ENCODE measurements around the gene COL8A2. TPM values are rescaled to one million over a fixed set of nuclear protein-coding genes. Genes with fewer than 3 reads are reported as not detected.

Gene COL8A2
- total RNA-seq, 2 donors from 2014 or later = 7.9 to 10.7 TPM

DNA sequence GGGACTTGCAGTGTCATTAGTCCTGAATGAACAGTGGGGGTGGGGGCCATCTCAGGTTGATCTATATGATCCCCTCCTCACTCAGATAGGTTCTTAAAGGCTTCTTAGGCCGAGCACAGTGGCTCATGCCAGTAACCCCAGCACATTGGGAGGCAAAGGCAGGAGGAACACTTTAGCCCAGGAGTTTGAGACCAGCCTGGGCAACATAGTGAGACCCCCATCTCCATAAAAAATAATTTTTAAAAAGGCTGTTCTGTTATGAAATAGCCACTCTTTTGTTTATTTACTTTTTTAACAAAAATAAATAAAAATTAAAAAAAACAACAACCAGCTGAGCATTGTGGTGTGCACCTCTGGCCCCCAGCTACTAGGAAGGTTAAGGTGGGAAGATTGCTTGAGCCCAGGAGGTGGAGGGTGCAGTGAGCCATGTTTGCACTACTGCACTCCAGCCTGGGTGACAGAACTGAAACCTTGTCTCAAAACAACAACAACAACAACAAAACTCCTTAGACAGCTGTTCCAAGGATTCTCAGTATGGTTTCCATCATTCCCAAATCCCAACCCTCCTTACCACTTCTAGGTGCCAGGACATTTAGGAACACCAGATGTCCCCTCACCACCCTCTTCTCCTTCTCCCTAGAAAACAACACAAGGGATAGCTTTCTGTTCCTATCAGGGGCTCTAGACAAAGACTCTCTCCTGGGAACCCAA, 26.3 kb upstream of the COL8A2 start:
- no peak overlapping the region for H3K4me3 ChIP-seq
- H3K27me3 ChIP-seq (replicated peaks; ENCODE audit: insufficient read depth) = no peaks in the 10 kb centered on the region
- no peaks in the 10 kb centered on the region for H3K9me3 ChIP-seq
- no peak for DNase-seq (ENCODE audit: low spot score)
- no peak for TF ChIP-seq POLR2AphosphoS5 (IDR thresholded peaks at IDR 0.05)
- TF ChIP-seq, protein P1, sequence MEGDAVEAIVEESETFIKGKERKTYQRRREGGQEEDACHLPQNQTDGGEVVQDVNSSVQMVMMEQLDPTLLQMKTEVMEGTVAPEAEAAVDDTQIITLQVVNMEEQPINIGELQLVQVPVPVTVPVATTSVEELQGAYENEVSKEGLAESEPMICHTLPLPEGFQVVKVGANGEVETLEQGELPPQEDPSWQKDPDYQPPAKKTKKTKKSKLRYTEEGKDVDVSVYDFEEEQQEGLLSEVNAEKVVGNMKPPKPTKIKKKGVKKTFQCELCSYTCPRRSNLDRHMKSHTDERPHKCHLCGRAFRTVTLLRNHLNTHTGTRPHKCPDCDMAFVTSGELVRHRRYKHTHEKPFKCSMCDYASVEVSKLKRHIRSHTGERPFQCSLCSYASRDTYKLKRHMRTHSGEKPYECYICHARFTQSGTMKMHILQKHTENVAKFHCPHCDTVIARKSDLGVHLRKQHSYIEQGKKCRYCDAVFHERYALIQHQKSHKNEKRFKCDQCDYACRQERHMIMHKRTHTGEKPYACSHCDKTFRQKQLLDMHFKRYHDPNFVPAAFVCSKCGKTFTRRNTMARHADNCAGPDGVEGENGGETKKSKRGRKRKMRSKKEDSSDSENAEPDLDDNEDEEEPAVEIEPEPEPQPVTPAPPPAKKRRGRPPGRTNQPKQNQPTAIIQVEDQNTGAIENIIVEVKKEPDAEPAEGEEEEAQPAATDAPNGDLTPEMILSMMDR (IDR thresholded peaks at IDR 0.05) = no peak
- TF ChIP-seq POLR2A (IDR thresholded peaks at IDR 0.05) = peak; percentile 8
- H3K4me1 ChIP-seq (replicated peaks) = peaks cover 26% of the 10 kb centered on the region
- H3K27ac ChIP-seq = peak overlapping the region; percentile 93 to 98
- intact Hi-C loops (cut with DNase I) = loop anchor here (2.0 kb wide), 1 partner anchor 134 kb away; no protein-coding TSS in a partner anchor
- 6% methylated on average over 1 of the region's 1 CpG for WGBS
- no peaks in the 10 kb centered on the region for H3K36me3 ChIP-seq

DNA sequence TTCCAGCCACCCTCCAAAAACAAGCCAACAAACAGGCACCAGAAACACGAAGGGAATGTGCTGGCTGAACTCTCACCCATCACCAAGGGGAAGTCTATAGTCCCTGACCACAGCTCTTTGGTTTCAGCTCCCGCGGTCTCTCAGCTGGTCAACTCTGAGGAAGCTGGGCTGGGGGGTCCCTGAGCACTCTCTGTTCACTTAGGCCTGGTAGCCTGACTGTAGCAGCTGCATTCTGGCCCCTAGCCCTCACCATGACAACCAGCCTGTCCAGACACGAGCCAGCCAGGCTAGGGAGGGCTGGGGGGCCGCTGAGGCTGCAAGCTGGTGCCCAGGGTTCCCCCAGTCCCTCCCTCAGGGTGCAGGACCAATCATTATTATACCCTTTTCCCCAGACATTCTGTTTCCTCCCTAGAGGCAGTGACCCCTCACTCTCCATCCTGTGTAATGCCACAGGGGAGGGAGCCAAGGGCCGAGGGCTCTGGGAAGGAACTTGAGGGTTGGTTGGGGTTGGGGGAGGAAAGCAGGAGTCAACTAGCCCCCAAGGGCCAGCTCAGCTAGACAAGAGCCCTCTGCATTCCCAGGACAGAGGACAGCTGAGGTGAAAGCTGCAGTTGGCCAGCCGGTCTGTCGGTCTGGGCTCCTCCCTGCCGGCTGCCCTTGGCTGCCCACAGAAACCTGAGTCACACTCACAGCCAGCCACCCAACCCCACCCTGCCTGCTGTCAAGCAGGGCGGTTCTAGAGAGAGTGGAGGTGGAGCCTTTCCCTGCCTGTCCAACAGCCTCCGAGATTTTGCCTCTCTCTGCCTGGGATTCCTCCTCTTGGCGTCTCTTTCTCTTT, 25.5 kb upstream of the COL8A2 start:
- 9% methylated on average over 12 of the region's 12 CpGs for WGBS
- Histone ChIP-seq H3K9me3 (no peaks in the 10 kb centered on the region), H3K27me3 (replicated peaks; ENCODE audit: insufficient read depth) (no peaks in the 10 kb centered on the region), H3K36me3 (no peaks in the 10 kb centered on the region), H3K4me1 (replicated peaks) (peaks cover 26% of the 10 kb centered on the region), H3K4me3 (no peak overlapping the region), H3K27ac (peak overlapping the region; percentile 93 to 98)
- peak; percentile 96 for DNase-seq (ENCODE audit: low spot score)
- intact Hi-C loops (cut with DNase I) = loop anchor here (1.0 to 2.0 kb wide), 2 partner anchors 38 to 134 kb away; no protein-coding TSS in a partner anchor
- TF ChIP-seq, protein P1 (IDR thresholded peaks at IDR 0.05) = peak in 1 of 4 experiments; percentile 39
- peak; percentile 88 for TF ChIP-seq POLR2A (IDR thresholded peaks at IDR 0.05)
- TF ChIP-seq POLR2AphosphoS5 (IDR thresholded peaks at IDR 0.05) = peak; percentile 99

DNA sequence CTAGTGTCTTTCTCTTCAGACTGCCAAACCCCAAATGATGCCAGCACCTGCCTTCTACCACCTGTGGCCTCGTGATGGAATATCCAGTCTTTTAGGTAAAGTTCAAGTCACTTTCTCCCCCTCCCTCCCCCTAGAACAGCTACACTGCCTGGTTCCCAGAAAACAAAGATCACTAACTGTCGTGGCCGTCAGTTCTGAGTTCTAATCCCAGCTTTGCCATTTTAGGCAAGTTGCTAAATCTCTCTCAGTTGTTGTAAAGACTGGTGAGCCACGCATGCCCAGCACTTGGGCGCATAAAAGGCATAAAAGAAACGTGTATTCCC, 24.9 kb upstream of the COL8A2 start:
- Histone ChIP-seq H3K4me1 (replicated peaks) (peaks cover 21% of the 10 kb centered on the region), H3K9me3 (no peaks in the 10 kb centered on the region), H3K36me3 (no peaks in the 10 kb centered on the region), H3K27me3 (replicated peaks; ENCODE audit: insufficient read depth) (no peaks in the 10 kb centered on the region), H3K4me3 (no peak overlapping the region), H3K27ac (peak overlapping the region; percentile 93 to 98)
- 24% methylated on average over 6 of the region's 6 CpGs for WGBS
- TF ChIP-seq, protein P1 (IDR thresholded peaks at IDR 0.05) = no peak
- no peak for TF ChIP-seq POLR2AphosphoS5 (IDR thresholded peaks at IDR 0.05)
- TF ChIP-seq POLR2A (IDR thresholded peaks at IDR 0.05) = no peak
- no peak for DNase-seq (ENCODE audit: low spot score)
- intact Hi-C loops (cut with DNase I) = loop anchor here (1.0 to 10.0 kb wide), 4 partner anchors 38 to 275 kb away; partner anchors contain the start of gene THRAP3

DNA sequence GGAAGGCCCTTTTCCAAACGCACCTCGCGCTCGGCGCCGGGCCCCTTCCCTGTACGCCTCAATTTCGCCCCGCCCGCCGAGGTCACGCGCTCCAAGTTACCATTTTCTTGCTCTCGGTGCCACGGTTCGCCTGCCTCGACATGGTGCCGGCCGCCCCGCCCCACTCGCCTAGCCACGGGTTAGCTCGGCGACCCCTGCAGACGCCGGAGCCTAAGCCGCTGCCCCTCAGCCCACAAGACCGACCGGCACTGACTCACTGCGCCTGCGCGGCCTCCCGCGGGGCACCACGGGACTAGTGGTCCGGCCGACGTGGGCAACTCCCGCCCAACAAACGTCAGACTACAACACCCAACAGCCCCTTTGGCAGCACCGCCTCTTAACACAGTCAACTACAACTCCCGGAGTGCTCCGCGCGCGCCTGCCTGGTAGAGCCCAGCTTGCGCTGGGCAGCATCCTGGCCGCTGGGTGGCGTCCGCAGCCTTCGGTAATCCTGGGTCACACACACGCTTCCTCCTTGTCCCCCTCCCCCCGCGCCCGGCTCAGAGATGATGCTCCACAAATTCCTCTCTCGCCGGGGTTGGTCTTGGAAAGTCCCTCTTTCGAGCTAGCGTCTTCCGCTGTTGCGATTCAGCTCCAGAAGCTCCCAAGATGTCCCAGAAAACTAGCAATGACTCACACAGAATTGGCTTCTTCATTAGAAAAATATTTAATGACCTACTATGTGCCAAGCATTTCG, 24.4 kb upstream of the COL8A2 start, which contains the start of gene TRAPPC3:
TSS of gene TRAPPC3 (minus strand) at position 250 of the 736 bp plus-strand sequence. CDS start at position 142, 108 bp downstream.
- H3K9me3 ChIP-seq = no peaks in the 10 kb centered on the region
- peak within 1 kb of the TSS; percentile 93 to 98 for H3K27ac ChIP-seq
- intact Hi-C loops (cut with DNase I) = loop anchor here (1.0 to 10.0 kb wide), 2 partner anchors 75 to 275 kb away; partner anchors contain the start of gene THRAP3
- WGBS = under 1% methylated on average over 56 of the region's 62 CpGs
- peaks cover 20% of the 10 kb centered on the region for H3K4me1 ChIP-seq (replicated peaks)
- H3K4me3 ChIP-seq = peak within 1 kb of the TSS; percentile 75 to 84
- no peaks in the 10 kb centered on the region for H3K36me3 ChIP-seq
- H3K27me3 ChIP-seq (replicated peaks; ENCODE audit: insufficient read depth) = no peaks in the 10 kb centered on the region
- TF ChIP-seq, protein P1 (IDR thresholded peaks at IDR 0.05) = peak; percentile 78 to 100 (median 100)
- TF ChIP-seq POLR2A (IDR thresholded peaks at IDR 0.05) (peak; percentile 95), POLR2AphosphoS5 (IDR thresholded peaks at IDR 0.05) (peak; percentile 99)
- peak; percentile 100 for DNase-seq (ENCODE audit: low spot score)

Data from prostate gland (tissue), 2 donors.